Mucosa of rectum (tissue), 2 donors: Measurements from ENCODE around the gene CASQ2.

Experiments used
- H3K27ac ChIP-seq, 2 donors: one replicate each; pipeline ENCODE4 v1.7.0; 2013; ENCODE audit warnings: inconsistent platforms in 2 of 2, low read depth in 2 of 2, low read length in 2 of 2
- H3K27me3 ChIP-seq, 2 donors: one replicate each; pipeline ENCODE4 v1.7.0; 2013; ENCODE audit warnings: low read length in 2 of 2; ENCODE audit not compliant: control insufficient read depth in 2 of 2, insufficient read depth in 2 of 2
- H3K36me3 ChIP-seq, 2 donors: one replicate each; pipeline ENCODE4 v1.7.0; 2013; ENCODE audit warnings: low read length in 2 of 2; ENCODE audit not compliant: control insufficient read depth in 2 of 2, insufficient read depth in 2 of 2
- H3K4me1 ChIP-seq, 2 donors: one replicate each; pipeline ENCODE4 v1.7.0; 2013; ENCODE audit warnings: low read length in 2 of 2, mild to moderate bottlenecking in 1 of 2; ENCODE audit not compliant: control insufficient read depth in 2 of 2, insufficient read depth in 2 of 2
- H3K4me3 ChIP-seq, 2 donors: one replicate each; pipeline ENCODE4 v1.7.0; 2013; ENCODE audit warnings: low read length in 2 of 2
- H3K9ac ChIP-seq, 2 donors: one replicate each; pipeline ENCODE4 v1.7.0; 2013; ENCODE audit warnings: low read length in 2 of 2, low read depth in 1 of 2, mild to moderate bottlenecking in 1 of 2
- H3K9me3 ChIP-seq, 2 donors: one replicate each; pipeline ENCODE4 v1.7.0; 2013; ENCODE audit warnings: low read length in 2 of 2; ENCODE audit not compliant: control insufficient read depth in 2 of 2
- donor health status: healthy.
- donor health status: Normal muscosa, but diverticular disease.

Gene CASQ2

DNA sequence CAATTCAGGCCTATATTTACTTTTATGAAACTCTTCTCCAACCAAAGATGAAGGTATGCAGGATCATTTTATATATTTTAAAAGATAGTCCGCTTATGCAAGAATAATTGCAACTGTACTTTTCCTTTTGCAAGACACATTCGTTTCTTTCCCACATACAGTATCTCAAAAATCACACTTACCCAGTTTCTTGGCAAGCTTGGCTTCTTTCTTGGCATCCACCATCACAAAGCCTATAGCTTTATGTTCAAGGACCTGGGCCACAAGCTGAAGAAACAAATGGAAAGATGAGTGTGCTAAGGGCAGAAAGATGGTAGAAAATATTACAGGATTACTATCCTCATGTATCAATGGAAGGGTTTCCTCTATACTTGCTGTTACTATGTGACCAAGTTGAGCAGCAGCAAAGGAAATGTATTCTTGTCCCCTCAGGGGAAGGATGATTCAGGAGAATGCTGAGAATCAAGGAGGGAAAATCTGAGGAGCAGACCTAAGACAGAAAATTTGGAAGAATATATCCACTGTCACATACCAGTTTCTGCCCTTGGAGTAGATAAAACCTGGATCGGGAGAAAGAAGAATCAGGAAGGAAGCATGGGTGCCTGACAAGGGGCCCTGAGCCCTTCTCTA lies 23.8 kb downstream of the CASQ2 start:
- Histone ChIP-seq H3K27ac (no peak overlapping the region), H3K9me3 (no peaks in the 10 kb centered on the region), H3K27me3 (no peaks in the 10 kb centered on the region), H3K36me3 (no peaks in the 10 kb centered on the region), H3K4me3 (no peak overlapping the region), H3K4me1 (no peaks in the 10 kb centered on the region), H3K9ac (no peak overlapping the region)

DNA sequence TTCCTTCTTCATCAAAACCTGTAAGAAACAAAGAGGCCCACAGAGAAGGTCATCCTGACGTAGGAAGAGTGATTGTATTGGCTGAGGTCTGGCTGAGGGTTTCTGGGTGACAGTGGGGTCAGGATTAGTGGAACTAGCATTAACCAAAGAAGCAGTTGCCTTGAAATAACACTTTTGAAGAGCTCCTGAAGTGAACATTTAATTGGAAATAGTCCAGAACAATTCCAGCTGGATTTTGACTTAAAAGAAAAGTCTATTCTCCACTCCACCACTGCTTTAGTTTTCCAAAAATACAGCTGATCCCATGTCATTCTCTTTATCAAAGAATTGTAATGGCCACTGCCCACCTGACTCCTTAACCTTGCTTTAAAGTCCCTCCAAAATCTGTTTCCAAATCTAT lies 27.7 kb downstream of the CASQ2 start:
- H3K9ac ChIP-seq = no peak overlapping the region
- H3K4me1 ChIP-seq = no peaks in the 10 kb centered on the region
- no peaks in the 10 kb centered on the region for H3K27me3 ChIP-seq
- no peak overlapping the region for H3K4me3 ChIP-seq
- no peak overlapping the region for H3K27ac ChIP-seq
- H3K9me3 ChIP-seq = no peaks in the 10 kb centered on the region
- no peaks in the 10 kb centered on the region for H3K36me3 ChIP-seq

GRCh38 chr1:115732316-115732715 lies 36.2 kb downstream of the CASQ2 start:
- Histone ChIP-seq H3K9ac (no peak overlapping the region), H3K4me3 (no peak overlapping the region), H3K27me3 (no peaks in the 10 kb centered on the region), H3K36me3 (no peaks in the 10 kb centered on the region), H3K27ac (no peak overlapping the region), H3K4me1 (no peaks in the 10 kb centered on the region), H3K9me3 (no peaks in the 10 kb centered on the region)

DNA sequence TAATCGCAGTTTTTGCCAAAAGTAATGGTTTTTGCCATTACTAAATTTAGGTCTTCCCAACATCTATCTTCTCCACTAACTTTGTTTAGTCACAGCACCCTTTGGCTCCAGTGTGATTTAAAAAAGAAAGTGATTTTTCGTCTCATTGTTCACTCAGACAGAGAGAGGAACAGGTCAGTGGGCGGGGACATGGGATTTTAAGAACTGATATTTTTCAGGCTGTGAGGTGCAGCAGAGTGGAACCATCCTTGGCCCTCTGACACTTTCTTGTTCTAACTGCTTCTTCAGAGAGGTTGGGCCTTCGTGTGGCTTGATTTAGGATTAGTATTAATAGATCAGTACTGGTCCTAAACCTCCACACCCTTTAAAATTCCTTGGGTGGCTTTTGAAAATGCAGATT lies 38.8 kb downstream of the CASQ2 start:
- peaks cover 0 to 5% of the 10 kb centered on the region in 2 donors for H3K4me1 ChIP-seq
- H3K36me3 ChIP-seq = no peaks in the 10 kb centered on the region

GRCh38 chr1:115728341-115728740 lies 40.2 kb downstream of the CASQ2 start:
- Histone ChIP-seq H3K36me3 (no peaks in the 10 kb centered on the region), H3K4me1 (peaks cover 0 to 5% of the 10 kb centered on the region in 2 donors), H3K27me3 (no peaks in the 10 kb centered on the region), H3K4me3 (no peak overlapping the region), H3K9ac (no peak overlapping the region), H3K9me3 (no peaks in the 10 kb centered on the region), H3K27ac (peak overlapping the region; percentile 45 to 70)

More for the DNA sequence above, 38.8 kb downstream of the CASQ2 start:
- Histone ChIP-seq H3K4me3 (no peak overlapping the region), H3K27ac (no peak overlapping the region), H3K9me3 (no peaks in the 10 kb centered on the region), H3K9ac (no peak overlapping the region), H3K27me3 (no peaks in the 10 kb centered on the region)

- Histone ChIP-seq H3K27me3 (no peaks in the 10 kb centered on the region), H3K9me3 (no peaks in the 10 kb centered on the region), H3K36me3 (no peaks in the 10 kb centered on the region), H3K4me3 (no peak overlapping the region), H3K9ac (no peak overlapping the region), H3K27ac (peak overlapping the region; percentile 45 to 70), H3K4me1 (peaks cover 0 to 5% of the 10 kb centered on the region in 2 donors)
Observed at GRCh38 chr1:115727706-115728249, 40.7 kb downstream of the CASQ2 start.

DNA sequence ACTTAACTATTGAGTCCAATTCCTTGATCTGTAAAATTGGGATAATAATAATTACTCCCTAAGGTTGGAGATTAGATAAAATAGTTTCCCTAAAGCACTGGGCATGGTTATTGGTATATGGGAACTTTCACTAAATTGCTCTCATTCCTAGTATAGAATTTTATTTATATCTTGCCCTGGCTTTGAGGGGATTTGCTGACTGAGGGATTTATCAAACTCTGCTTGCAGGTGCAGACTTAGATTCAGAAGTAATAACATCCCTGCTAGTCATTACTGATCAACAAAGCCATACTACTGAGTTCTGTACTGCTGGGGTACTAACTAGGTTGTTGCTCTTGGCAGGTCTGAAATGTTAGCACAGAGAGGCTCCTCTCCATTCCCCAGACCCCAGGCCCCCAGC lies 41.9 kb downstream of the CASQ2 start:
- Histone ChIP-seq H3K4me3 (no peak overlapping the region), H3K27ac (peak overlapping the region in 1 of 2 donors; percentile 70), H3K4me1 (peaks cover 0 to 5% of the 10 kb centered on the region in 2 donors), H3K27me3 (no peaks in the 10 kb centered on the region), H3K36me3 (no peaks in the 10 kb centered on the region), H3K9ac (no peak overlapping the region), H3K9me3 (no peaks in the 10 kb centered on the region)

DNA sequence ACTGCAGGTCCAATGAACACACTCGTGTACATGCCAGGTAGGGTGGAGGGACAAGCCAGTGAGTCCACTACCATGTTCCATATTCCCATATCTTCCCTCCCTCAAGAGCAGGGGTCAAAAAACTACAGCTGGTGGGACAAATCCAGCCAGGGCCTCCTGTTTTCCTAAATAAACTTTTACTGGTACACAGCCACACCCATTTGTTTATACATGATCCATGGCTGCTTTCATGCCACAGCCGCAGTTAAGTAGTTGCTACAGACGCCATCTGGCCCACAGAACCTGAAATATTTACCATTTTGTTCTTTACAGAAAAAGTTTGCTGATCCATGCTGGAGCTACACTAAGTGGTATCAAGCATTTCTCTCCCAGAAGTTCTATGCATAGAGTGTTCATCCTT lies 42.4 kb downstream of the CASQ2 start:
- H3K27ac ChIP-seq = peak overlapping the region; percentile 26 to 32
- no peaks in the 10 kb centered on the region for H3K36me3 ChIP-seq
- H3K9ac ChIP-seq = no peak overlapping the region
- no peak overlapping the region for H3K4me3 ChIP-seq
- H3K9me3 ChIP-seq = no peaks in the 10 kb centered on the region
- H3K27me3 ChIP-seq = no peaks in the 10 kb centered on the region
- H3K4me1 ChIP-seq = peaks cover 0 to 5% of the 10 kb centered on the region in 2 donors

- Histone ChIP-seq H3K27ac (peak overlapping the region; percentile 26 to 32), H3K4me1 (peaks cover 0 to 5% of the 10 kb centered on the region in 2 donors), H3K9ac (no peak overlapping the region), H3K9me3 (no peaks in the 10 kb centered on the region), H3K36me3 (no peaks in the 10 kb centered on the region), H3K4me3 (no peak overlapping the region), H3K27me3 (no peaks in the 10 kb centered on the region)
Observed at GRCh38 chr1:115725600-115725999, 42.9 kb downstream of the CASQ2 start.

- H3K27me3 ChIP-seq = no peaks in the 10 kb centered on the region
- no peaks in the 10 kb centered on the region for H3K36me3 ChIP-seq
- H3K4me1 ChIP-seq = peaks cover 0 to 5% of the 10 kb centered on the region in 2 donors
- no peak overlapping the region for H3K9ac ChIP-seq
- H3K4me3 ChIP-seq = no peak overlapping the region
- H3K27ac ChIP-seq = no peak overlapping the region
- H3K9me3 ChIP-seq = no peaks in the 10 kb centered on the region
Observed at GRCh38 chr1:115723756-115724155, 44.8 kb downstream of the CASQ2 start.
